Measurements from ENCODE around the gene GRIK4. TPM values are rescaled to one million over a fixed set of nuclear protein-coding genes. Genes with fewer than 3 reads are reported as not detected.

The GRIK4 gene
- total RNA-seq, 1 experiment from 2014 or later, result not detected

GRCh38 chr11:120914021-120914420 is 402.5 kb downstream of the GRIK4 start:
- H3K27ac ChIP-seq (ENCODE audit: low read length), result no peak overlapping the region
- BruUV-seq (replicated peaks), result no TSS peak
- H4K20me1 ChIP-seq (ENCODE audit: low read length), result no peaks in the 10 kb centered on the region
- peaks cover 64% of the 10 kb centered on the region for H3K27me3 ChIP-seq (ENCODE audit: low read length)
- ATAC-seq (no peak), DNase-seq (no peak)
- H3K9me2 ChIP-seq (replicated peaks; ENCODE audit: low read length), result no peaks in the 10 kb centered on the region
- no peaks in the 10 kb centered on the region for H3K4me1 ChIP-seq (ENCODE audit: insufficient read depth, low read length)
- H3K9me3 ChIP-seq (ENCODE audit: low read length), result no peaks in the 10 kb centered on the region
- TF ChIP-seq EZH2phosphoT487 (IDR thresholded peaks at IDR 0.05; ENCODE audit: borderline replicate concordance, low read length), result no peak
- no peak for TF ChIP-seq EZH2 (IDR thresholded peaks at IDR 0.05; ENCODE audit: low read length, unreplicated experiment)
- TF ChIP-seq CTCF (conservative IDR thresholded peaks at IDR 0.05; ENCODE audit: low read depth, low read length), result no peak
- no peaks in the 10 kb centered on the region for H3K79me2 ChIP-seq (ENCODE audit: low read length)
- no peaks in the 10 kb centered on the region for H3K36me3 ChIP-seq (ENCODE audit: low read depth, low read length)
- H3K4me2 ChIP-seq (ENCODE audit: low read length), result no peak overlapping the region
- H3F3A ChIP-seq (ENCODE audit: low read length, unreplicated experiment), result no peaks in the 10 kb centered on the region
- H3K9ac ChIP-seq (ENCODE audit: low read length), result no peak overlapping the region
- intact Hi-C loops (cut with micrococcal nuclease), result no loop called here
- no peak overlapping the region for H3K4me3 ChIP-seq (ENCODE audit: low read length)
- H2AFZ ChIP-seq (ENCODE audit: low read length), result no peak overlapping the region
- ChIA-PET POLR2A (ENCODE audit: unreplicated experiment) (no interaction called here), CTCF (no interaction called here)

GRCh38 chr11:120914601-120915000 is 403.1 kb downstream of the GRIK4 start:
- TF ChIP-seq CTCF (conservative IDR thresholded peaks at IDR 0.05; ENCODE audit: low read depth, low read length), result no peak
- no peak for TF ChIP-seq EZH2phosphoT487 (IDR thresholded peaks at IDR 0.05; ENCODE audit: borderline replicate concordance, low read length)
- TF ChIP-seq EZH2 (IDR thresholded peaks at IDR 0.05; ENCODE audit: low read length, unreplicated experiment), result no peak
- peaks cover 69% of the 10 kb centered on the region for H3K27me3 ChIP-seq (ENCODE audit: low read length)
- DNase-seq, result no peak
- intact Hi-C loops (cut with micrococcal nuclease), result no loop called here
- no peak overlapping the region for H3K27ac ChIP-seq (ENCODE audit: low read length)
- BruUV-seq (replicated peaks), result no TSS peak
- CTCF ChIA-PET, result no interaction called here
- no peak overlapping the region for H3K4me2 ChIP-seq (ENCODE audit: low read length)
- no peak overlapping the region for H3K4me3 ChIP-seq (ENCODE audit: low read length)
- H3K79me2 ChIP-seq (ENCODE audit: low read length), result no peaks in the 10 kb centered on the region
- no peaks in the 10 kb centered on the region for H3K36me3 ChIP-seq (ENCODE audit: low read depth, low read length)
- H3K4me1 ChIP-seq (ENCODE audit: insufficient read depth, low read length), result no peaks in the 10 kb centered on the region
- ATAC-seq, result no peak
- no peaks in the 10 kb centered on the region for H4K20me1 ChIP-seq (ENCODE audit: low read length)
- H3K9me2 ChIP-seq (replicated peaks; ENCODE audit: low read length), result no peaks in the 10 kb centered on the region
- POLR2A ChIA-PET (ENCODE audit: unreplicated experiment), result no interaction called here
- H3K9me3 ChIP-seq (ENCODE audit: low read length), result no peaks in the 10 kb centered on the region
- no peak overlapping the region for H2AFZ ChIP-seq (ENCODE audit: low read length)
- no peak overlapping the region for H3K9ac ChIP-seq (ENCODE audit: low read length)
- H3F3A ChIP-seq (ENCODE audit: low read length, unreplicated experiment), result no peaks in the 10 kb centered on the region

- no peak overlapping the region for H3K4me3 ChIP-seq (ENCODE audit: low read length)
- peaks cover 90% of the 10 kb centered on the region for H3K27me3 ChIP-seq (ENCODE audit: low read length)
- no peaks in the 10 kb centered on the region for H3K79me2 ChIP-seq (ENCODE audit: low read length)
- intact Hi-C loops (cut with micrococcal nuclease), result no loop called here
- no peaks in the 10 kb centered on the region for H3K9me2 ChIP-seq (replicated peaks; ENCODE audit: low read length)
- no TSS peak for BruUV-seq (replicated peaks)
- no peak for ATAC-seq
- no peaks in the 10 kb centered on the region for H3F3A ChIP-seq (ENCODE audit: low read length, unreplicated experiment)
- no peak overlapping the region for H3K9ac ChIP-seq (ENCODE audit: low read length)
- no peaks in the 10 kb centered on the region for H4K20me1 ChIP-seq (ENCODE audit: low read length)
- no peaks in the 10 kb centered on the region for H3K4me1 ChIP-seq (ENCODE audit: insufficient read depth, low read length)
- ChIA-PET POLR2A (ENCODE audit: unreplicated experiment) (no interaction called here), CTCF (no interaction called here)
- DNase-seq, result no peak
- H3K9me3 ChIP-seq (ENCODE audit: low read length), result no peaks in the 10 kb centered on the region
- TF ChIP-seq CTCF (conservative IDR thresholded peaks at IDR 0.05; ENCODE audit: low read depth, low read length), result no peak
- no peak for TF ChIP-seq EZH2 (IDR thresholded peaks at IDR 0.05; ENCODE audit: low read length, unreplicated experiment)
- no peak for TF ChIP-seq EZH2phosphoT487 (IDR thresholded peaks at IDR 0.05; ENCODE audit: borderline replicate concordance, low read length)
- H3K27ac ChIP-seq (ENCODE audit: low read length), result no peak overlapping the region
- H3K36me3 ChIP-seq (ENCODE audit: low read depth, low read length), result no peaks in the 10 kb centered on the region
- no peak overlapping the region for H3K4me2 ChIP-seq (ENCODE audit: low read length)
- no peak overlapping the region for H2AFZ ChIP-seq (ENCODE audit: low read length)
These were observed 406.2 kb downstream of the GRIK4 start for GRCh38 chr11:120917559-120918239.

Data from PC-3 (cell line).